LNCaP clone FGC (cell line): Measurements from ENCODE around the gene EDC3.
"Not testable (repeated sequence)": the region's sequence is repeated elsewhere in the genome, so short reads cannot be mapped to it uniquely, and the experiment has no call there.

Source experiments
- DNase-seq: peaks from one replicate; pipeline ENCODE4 v3.0.0-alpha.2; 2011; ENCODE audit warnings: low read depth
- H3K4me3 ChIP-seq: 2 replicates; pipeline ENCODE4 v1.5.1; 2011; ENCODE audit warnings: mild to moderate bottlenecking, low read depth, low read length, control low read depth
- TF ChIP-seq, protein P1 (sequence below): IDR thresholded peaks from 2 replicates; pipeline ENCODE4 v1.5.1; 2012; ENCODE audit warnings: mild to moderate bottlenecking; ENCODE audit not compliant: control insufficient read depth, insufficient read depth; ENCODE audit errors: extremely low read depth

Gene EDC3, protein sequence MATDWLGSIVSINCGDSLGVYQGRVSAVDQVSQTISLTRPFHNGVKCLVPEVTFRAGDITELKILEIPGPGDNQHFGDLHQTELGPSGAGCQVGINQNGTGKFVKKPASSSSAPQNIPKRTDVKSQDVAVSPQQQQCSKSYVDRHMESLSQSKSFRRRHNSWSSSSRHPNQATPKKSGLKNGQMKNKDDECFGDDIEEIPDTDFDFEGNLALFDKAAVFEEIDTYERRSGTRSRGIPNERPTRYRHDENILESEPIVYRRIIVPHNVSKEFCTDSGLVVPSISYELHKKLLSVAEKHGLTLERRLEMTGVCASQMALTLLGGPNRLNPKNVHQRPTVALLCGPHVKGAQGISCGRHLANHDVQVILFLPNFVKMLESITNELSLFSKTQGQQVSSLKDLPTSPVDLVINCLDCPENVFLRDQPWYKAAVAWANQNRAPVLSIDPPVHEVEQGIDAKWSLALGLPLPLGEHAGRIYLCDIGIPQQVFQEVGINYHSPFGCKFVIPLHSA

DNA sequence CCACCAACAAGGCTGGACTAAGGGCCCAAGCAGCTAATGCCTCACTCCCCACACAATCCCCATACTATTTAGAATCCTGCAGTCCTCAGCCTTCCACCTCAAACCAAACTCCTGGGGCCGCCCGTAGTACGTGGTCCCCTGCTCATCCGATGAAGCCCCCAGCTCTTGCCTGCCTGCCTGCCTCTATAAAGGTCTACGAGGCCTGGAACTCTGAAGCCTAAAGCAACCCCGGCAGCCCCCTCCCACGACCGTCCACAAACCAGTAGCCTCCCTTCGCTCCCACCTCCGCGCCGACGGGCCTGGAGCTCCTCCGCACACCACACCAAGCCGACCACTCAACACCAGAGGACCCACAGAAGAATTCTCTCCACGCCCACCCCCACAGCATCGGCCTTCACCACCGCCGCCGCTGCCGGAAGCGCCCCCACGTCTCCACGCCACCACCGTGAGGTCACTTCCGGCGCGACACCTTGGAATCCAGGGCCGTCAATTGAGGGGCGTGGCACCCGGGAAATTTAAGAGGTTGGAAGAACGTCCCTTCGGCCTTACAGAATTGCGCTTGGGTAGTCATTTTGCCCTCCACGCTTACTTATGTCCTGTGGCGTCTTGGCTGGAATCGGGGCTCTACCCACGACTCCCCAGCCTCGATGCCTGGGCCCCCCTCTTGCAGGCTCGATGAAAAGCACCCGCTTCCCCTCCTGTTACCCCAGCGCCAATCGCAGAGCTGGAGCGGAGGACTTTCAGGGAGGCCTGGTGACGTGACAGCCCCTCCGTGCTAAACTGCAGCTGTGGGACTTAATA is at the start of gene EDC3:
TSS of gene EDC3 (minus strand) at position 428 of the 801 bp plus-strand sequence. CDS start 20,900 bp downstream, outside the sequence.
- peak; percentile 51 for DNase-seq
- TF ChIP-seq, protein P1, sequence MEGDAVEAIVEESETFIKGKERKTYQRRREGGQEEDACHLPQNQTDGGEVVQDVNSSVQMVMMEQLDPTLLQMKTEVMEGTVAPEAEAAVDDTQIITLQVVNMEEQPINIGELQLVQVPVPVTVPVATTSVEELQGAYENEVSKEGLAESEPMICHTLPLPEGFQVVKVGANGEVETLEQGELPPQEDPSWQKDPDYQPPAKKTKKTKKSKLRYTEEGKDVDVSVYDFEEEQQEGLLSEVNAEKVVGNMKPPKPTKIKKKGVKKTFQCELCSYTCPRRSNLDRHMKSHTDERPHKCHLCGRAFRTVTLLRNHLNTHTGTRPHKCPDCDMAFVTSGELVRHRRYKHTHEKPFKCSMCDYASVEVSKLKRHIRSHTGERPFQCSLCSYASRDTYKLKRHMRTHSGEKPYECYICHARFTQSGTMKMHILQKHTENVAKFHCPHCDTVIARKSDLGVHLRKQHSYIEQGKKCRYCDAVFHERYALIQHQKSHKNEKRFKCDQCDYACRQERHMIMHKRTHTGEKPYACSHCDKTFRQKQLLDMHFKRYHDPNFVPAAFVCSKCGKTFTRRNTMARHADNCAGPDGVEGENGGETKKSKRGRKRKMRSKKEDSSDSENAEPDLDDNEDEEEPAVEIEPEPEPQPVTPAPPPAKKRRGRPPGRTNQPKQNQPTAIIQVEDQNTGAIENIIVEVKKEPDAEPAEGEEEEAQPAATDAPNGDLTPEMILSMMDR: no peak

DNA sequence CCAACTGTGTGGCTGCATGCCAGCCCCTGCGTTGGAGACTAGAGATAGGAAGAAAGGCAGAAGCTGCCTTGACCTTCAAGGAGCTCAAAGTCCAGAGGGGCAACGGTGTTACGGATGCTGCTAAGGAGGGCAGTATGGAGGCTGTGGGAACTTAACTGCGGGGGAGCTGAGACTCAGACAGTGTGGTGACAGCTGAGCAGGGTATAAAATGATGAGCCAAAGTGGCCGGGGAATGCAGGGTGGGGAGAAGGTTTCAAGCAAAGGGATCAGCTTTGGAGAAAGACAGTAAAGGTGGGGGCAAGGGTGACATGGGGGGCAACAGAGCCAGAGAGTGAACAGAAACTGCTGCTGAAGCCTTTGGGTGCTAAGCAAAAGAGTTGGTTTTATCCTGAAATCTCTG is 46.6 kb upstream of the EDC3 start:
- TF ChIP-seq, protein P1: no peak
- no peak overlapping the region for H3K4me3 ChIP-seq
- no peak for DNase-seq

More for the DNA sequence above, at the start of gene EDC3:
- H3K4me3 ChIP-seq: peak within 1 kb of the TSS; percentile 86

DNA sequence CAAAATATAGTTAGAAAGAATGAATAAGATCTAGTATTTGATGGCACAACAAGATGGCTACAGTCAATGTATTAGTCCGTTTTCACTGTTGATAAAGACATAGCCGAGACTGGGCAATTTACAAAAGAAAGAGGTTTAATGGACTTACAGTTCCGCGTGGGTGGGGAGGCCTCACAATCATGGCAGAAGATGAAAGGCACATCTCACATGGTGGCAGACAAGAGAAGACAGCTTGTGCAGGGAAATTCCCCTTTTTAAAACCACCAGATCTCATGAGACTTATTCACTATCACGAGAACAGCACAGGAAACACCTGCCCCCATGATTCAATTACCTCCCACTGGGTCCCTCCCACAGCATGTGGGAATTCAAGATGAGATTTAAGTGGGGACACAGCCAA is 42.4 kb upstream of the EDC3 start:
- H3K4me3 ChIP-seq, DNase-seq: not testable (repeated sequence)

DNA sequence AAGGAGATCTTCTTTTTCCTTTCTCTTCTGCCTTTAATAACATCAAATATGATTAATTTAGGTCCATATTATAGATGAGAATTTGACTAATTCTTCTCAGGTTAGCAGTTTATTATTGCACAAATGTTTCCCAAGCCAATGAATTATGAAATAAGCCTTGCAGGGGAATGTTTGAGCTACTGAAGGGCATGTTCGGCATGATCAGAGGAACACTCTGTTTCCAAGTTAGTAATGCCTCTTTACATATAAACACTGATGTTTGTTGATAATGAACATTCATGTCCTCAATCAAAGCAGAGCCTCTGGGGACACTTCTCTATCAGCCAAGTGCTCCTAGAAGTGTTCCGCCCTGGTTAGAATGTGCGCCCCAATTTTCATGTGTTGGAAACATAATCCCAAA is 39.5 kb upstream of the EDC3 start:
- no peak for DNase-seq
- no peak overlapping the region for H3K4me3 ChIP-seq
- TF ChIP-seq, protein P1: no peak

DNA sequence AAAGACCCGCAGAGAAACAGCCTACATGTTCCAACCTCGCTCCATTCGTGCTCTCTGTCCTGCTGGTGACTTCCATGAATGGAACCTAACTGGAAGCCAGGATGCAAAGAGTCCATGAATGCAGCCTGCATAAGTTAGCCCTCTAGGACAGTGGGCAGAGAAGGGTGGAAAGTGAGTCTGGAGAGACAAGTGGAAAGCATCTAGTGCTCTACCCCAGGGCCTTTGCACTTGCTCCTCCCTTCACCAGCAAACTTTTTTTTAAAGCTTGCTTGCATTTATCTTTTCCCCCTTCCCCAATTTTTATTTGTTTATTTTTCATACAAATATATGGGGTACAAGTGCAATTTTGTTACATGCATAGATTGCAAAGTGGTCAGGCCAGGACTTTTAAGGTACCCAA is 37.4 kb upstream of the EDC3 start:
- no peak for DNase-seq
- TF ChIP-seq, protein P1: no peak
- no peak overlapping the region for H3K4me3 ChIP-seq

DNA sequence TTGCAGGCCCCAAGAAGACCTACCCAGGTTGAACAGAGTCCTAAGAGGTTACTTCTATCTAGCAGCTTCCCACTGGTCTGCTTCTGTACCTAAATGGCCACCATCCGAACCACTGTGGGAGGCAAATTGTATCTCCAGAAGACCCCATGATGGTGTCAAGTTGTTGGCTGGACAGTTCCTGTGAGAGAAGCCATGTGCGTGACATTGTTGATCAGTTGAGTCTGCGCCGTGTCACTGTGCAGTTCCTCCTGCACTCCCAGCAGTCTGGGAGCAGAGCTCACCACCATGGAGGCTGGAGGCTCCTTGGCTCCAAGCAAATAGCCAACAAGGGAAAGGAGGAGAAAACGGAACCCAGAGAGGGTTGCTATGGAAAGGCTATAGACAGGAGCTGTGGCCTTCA is 37.0 kb upstream of the EDC3 start:
- no peak for DNase-seq
- TF ChIP-seq, protein P1: no peak
- no peak overlapping the region for H3K4me3 ChIP-seq

DNA sequence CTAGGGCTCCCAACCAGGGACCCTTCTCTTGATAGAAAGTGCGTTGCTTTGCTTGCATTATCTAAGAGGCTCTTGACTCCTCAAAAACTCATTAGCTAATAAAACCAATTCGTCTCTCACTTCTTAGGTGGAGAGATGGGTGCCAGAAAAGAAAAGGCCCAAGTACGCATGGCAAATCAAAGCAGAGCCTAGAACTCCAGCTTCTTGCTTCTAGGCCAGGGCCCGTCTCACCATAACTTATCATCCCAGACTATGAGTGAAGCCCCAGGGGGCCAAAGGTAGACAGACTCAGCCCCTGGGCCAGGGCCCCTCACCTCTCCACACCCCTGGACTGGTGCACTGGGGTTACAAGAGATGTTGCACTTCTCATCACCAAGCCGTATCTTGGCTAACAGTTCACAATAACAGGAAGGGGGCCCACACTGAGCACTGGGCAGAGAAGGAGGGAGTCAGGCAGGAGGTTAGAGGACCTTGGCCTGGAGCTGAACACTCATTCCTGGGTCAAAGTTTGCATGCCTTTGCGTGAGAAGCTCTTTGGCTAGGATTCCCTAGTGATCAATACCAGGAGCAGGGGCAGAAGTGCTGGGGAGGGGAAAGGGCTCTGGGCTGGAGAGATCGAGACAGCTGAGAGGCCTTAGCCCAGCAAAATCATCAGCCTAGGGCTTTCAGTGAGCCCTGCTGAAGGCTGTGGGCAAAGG is 34.9 kb upstream of the EDC3 start:
- DNase-seq: no peak
- no peak overlapping the region for H3K4me3 ChIP-seq
- TF ChIP-seq, protein P1: no peak

DNA sequence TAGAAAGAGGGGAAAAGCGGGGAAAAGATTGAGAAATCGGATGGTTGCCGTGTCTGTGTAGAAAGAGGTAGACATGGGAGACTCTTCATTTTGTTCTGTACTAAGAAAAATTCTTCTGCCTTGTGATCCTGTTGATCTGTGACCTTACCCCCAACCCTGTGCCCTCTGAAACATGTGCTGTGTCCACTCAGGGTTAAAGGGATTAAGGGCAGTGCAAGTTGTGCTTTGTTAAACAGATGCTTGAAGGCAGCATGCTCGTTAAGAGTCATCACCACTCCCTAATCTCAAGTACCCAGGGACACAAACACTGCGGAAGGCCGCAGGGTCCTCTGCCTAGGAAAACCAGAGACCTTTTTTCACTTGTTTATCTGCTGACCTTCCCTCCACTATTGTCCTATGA is 33.5 kb upstream of the EDC3 start:
- H3K4me3 ChIP-seq, DNase-seq: not testable (repeated sequence)

DNA sequence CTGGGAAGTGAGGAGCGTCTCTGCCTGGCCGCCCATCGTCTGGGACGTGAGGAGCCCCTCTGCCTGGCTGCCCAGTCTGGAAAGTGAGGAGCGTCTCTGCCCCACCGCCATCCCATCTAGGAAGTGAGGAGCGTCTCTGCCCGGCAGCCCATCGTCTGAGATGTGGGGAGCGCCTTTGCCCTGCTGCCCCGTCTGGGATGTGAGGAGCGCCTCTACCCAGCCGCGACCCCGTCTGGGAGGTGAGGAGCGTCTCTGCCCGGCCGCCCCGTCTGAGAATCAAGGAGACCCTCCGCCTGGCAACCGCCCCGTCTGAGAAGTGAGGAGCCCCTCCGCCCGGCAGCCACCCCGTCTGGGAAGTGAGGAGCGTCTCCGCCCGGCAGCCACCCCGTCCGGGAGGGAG is 32.9 kb upstream of the EDC3 start:
- not testable (repeated sequence) for DNase-seq, H3K4me3 ChIP-seq
